GM12801 (cell line): ENCODE data around the gene TRIM49.
"Not testable (repeated sequence)": the region's sequence is repeated elsewhere in the genome, so short reads cannot be mapped to it uniquely, and the experiment has no call there.

Experiments used
- CTCF ChIP-seq: IDR thresholded peaks from one replicate; pipeline ENCODE4 v1.5.1; 2011; ENCODE audit warnings: control low read depth; ENCODE audit not compliant: insufficient read length; ENCODE audit errors: extremely low read depth

Gene TRIM49, protein sequence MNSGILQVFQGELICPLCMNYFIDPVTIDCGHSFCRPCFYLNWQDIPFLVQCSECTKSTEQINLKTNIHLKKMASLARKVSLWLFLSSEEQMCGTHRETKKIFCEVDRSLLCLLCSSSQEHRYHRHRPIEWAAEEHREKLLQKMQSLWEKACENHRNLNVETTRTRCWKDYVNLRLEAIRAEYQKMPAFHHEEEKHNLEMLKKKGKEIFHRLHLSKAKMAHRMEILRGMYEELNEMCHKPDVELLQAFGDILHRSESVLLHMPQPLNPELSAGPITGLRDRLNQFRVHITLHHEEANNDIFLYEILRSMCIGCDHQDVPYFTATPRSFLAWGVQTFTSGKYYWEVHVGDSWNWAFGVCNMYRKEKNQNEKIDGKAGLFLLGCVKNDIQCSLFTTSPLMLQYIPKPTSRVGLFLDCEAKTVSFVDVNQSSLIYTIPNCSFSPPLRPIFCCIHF

GRCh38 chr11:89808475-89808874 lies at the start of gene TRIM49:
TRIM49 (minus strand) TSS chr11:89808575; CDS start chr11:89804469, 4,106 bp downstream.
- TF ChIP-seq CTCF, result not testable (repeated sequence)
